CD14-positive monocyte (primary cell): ENCODE data around the gene PPP4R1. TPM values are rescaled to one million over a fixed set of nuclear protein-coding genes. Genes with fewer than 3 reads are reported as not detected.
A peak's percentile ranks its signal among the peaks of the same experiment; 100 is the strongest.

Experiments
- DNase-seq, 3 donors: peaks; one replicate each; pipeline ENCODE4 v3.0.0-alpha.2; 2011 to 2022
- H2AFZ ChIP-seq: 2 replicates; pipeline ENCODE4 v1.6.0; 2012; ENCODE audit warnings: mild to moderate bottlenecking, low read depth, low read length, inconsistent platforms; ENCODE audit not compliant: insufficient read depth, poor library complexity, severe bottlenecking
- H3K27ac ChIP-seq, 2 donors: 1 replicate in 1 of 2; 2 replicates in 1 of 2; pipeline ENCODE4 v1.5.1; 2012 to 2013; ENCODE audit warnings: low read length in 2 of 2, control low read depth in 1 of 2, inconsistent platforms in 1 of 2, low read depth in 1 of 2, mild to moderate bottlenecking in 1 of 2
- H3K27me3 ChIP-seq, 2 donors: one replicate each; pipeline versions ENCODE4 v1.6.0 to v1.6.1; 2011 to 2013; ENCODE audit warnings: low read length in 2 of 2; ENCODE audit not compliant: control insufficient read depth in 2 of 2, insufficient read depth in 2 of 2
- H3K36me3 ChIP-seq, 2 donors: replicated peaks in 1 of 2; 1 replicate in 1 of 2; 2 replicates in 1 of 2; pipeline versions ENCODE4 v1.5.1 to v1.6.1; 2012 to 2013; ENCODE audit warnings: low read length in 2 of 2, control low read depth in 1 of 2, inconsistent platforms in 1 of 2, mild to moderate bottlenecking in 1 of 2; ENCODE audit not compliant: insufficient read depth in 2 of 2, control insufficient read depth in 1 of 2
- H3K4me1 ChIP-seq, 2 donors: 1 replicate in 1 of 2; 2 replicates in 1 of 2; pipeline versions ENCODE4 v1.5.1 to v1.6.1; 2012 to 2013; ENCODE audit warnings: low read length in 2 of 2, control low read depth in 1 of 2, inconsistent platforms in 1 of 2, mild to moderate bottlenecking in 1 of 2, moderate library complexity in 1 of 2; ENCODE audit not compliant: insufficient read depth in 2 of 2, control insufficient read depth in 1 of 2
- H3K4me2 ChIP-seq: replicated peaks from 2 replicates; pipeline ENCODE3; 2012; ENCODE audit warnings: low read length, moderate library complexity, mild to moderate bottlenecking; ENCODE audit not compliant: poor library complexity, severe bottlenecking; ENCODE audit errors: extremely low read depth
- H3K4me3 ChIP-seq, 3 experiments: fragments of 200-600 bp in 1 of 3; sonication (generic) in 1 of 3; replicated peaks in 1 of 3; 1 replicate in 2 of 3; 2 replicates in 1 of 3; pipeline ENCODE4 v1.5.1; 2011 to 2013; ENCODE audit warnings: low read length in 3 of 3, mild to moderate bottlenecking in 3 of 3, control low read depth in 2 of 3, low read depth in 2 of 3, inconsistent platforms in 1 of 3, moderate library complexity in 1 of 3
- H3K79me2 ChIP-seq: 2 replicates; pipeline ENCODE4 v1.6.0; 2012; ENCODE audit warnings: mild to moderate bottlenecking, control low read depth, inconsistent platforms, low read length, moderate library complexity; ENCODE audit not compliant: insufficient read depth
- H3K9ac ChIP-seq: 2 replicates; pipeline ENCODE4 v1.6.0; 2017; ENCODE audit warnings: low read length, mild to moderate bottlenecking; ENCODE audit not compliant: insufficient read depth, poor library complexity, severe bottlenecking
- H3K9me3 ChIP-seq, 2 donors: replicated peaks in 1 of 2; 1 replicate in 1 of 2; 2 replicates in 1 of 2; pipeline versions ENCODE4 v1.5.1 to v1.6.1; 2012 to 2013; ENCODE audit warnings: low read length in 2 of 2, control low read depth in 1 of 2; ENCODE audit not compliant: control insufficient read depth in 1 of 2, insufficient read depth in 1 of 2
- H4K20me1 ChIP-seq: 2 replicates; pipeline ENCODE4 v1.6.0; 2012; ENCODE audit warnings: mild to moderate bottlenecking, low read length, control low read depth, moderate library complexity; ENCODE audit not compliant: insufficient read depth
- H3K27ac Mint-ChIP-seq, 7 donors: one replicate each; pipeline ENCODE4 v1.8.0; 2020; ENCODE audit warnings: mild to moderate bottlenecking in 7 of 7, mixed read lengths in 7 of 7, moderate library complexity in 6 of 7, inconsistent platforms in 2 of 7
- H3K27me3 Mint-ChIP-seq, 3 donors: one replicate each; pipeline ENCODE4 v1.8.0; 2021 to 2022; ENCODE audit warnings: low read depth in 3 of 3, mild to moderate bottlenecking in 3 of 3, mixed read lengths in 3 of 3, moderate library complexity in 3 of 3, inconsistent platforms in 1 of 3
- H3K36me3 Mint-ChIP-seq, 2 donors: one replicate each; pipeline ENCODE4 v1.8.0; 2020; ENCODE audit warnings: mixed read lengths in 2 of 2, inconsistent platforms in 1 of 2, mild to moderate bottlenecking in 1 of 2
- H3K4me1 Mint-ChIP-seq: one replicate; pipeline ENCODE4 v1.8.0; 2020; ENCODE audit warnings: mild to moderate bottlenecking, mixed read lengths
- H3K4me3 Mint-ChIP-seq, 2 donors: one replicate each; pipeline ENCODE4 v1.8.0; 2020; ENCODE audit warnings: mild to moderate bottlenecking in 2 of 2, mixed read lengths in 2 of 2, moderate library complexity in 1 of 2
- H3K9me3 Mint-ChIP-seq, 7 donors: one replicate each; pipeline ENCODE4 v1.8.0; 2020 to 2022; ENCODE audit warnings: mixed read lengths in 7 of 7, mild to moderate bottlenecking in 6 of 7, moderate library complexity in 6 of 7, inconsistent platforms in 2 of 7
- CTCF ChIP-seq: fragments of 200-600 bp; IDR thresholded peaks from one replicate; pipeline ENCODE4 v1.8.0; 2022; ENCODE audit warnings: antibody characterized with exemption, mild to moderate bottlenecking
- WGBS: methylation state at CpG from one replicate; pipeline ENCODE4 v1.1.5; 2013; ENCODE audit warnings: missing lambda C conversion rate; ENCODE audit not compliant: insufficient coverage; 5-methylcytosine and 5-hydroxymethylcytosine counted together
- intact Hi-C, 2 donors: fragments of 100-400 bp; cut with micrococcal nuclease; formaldehyde crosslinking; loops; one replicate each; pipeline versions ENCODE4 v1.15.0 to v1.15.1; 2023
- polyA plus RNA-seq, 3 donors: library from polyadenylated mRNA; depleted of rRNA in 1 of 3; unstranded in 2 of 3; stranded (reverse) in 1 of 3; fragments of 300-500 nt in 2 of 3; fragments of >200 nt in 1 of 3; fragmentation: Illumina TruSeq in 2 of 3; gene quantifications; 1 replicate in 2 of 3; 2 replicates in 1 of 3; pipeline ENCODE4 v1.2.3, GENCODE V29; 2012 to 2021

The PPP4R1 gene
- polyA plus RNA-seq, 3 donors = 22.0 to 45.3 (median 24.6) TPM

- Histone ChIP-seq H2AFZ (no peak overlapping the region), H3K9me3 (no peaks in the 10 kb centered on the region), H3K27ac (no peak overlapping the region), H3K4me3 (no peak overlapping the region), H3K27me3 (no peaks in the 10 kb centered on the region), H3K4me2 (no peak overlapping the region), H3K36me3 (peaks cover 29 to 50% of the 10 kb centered on the region in 2 donors), H3K9ac (no peak overlapping the region), H3K79me2 (peaks cover 32% of the 10 kb centered on the region), H4K20me1 (peaks cover 30% of the 10 kb centered on the region), H3K4me1 (no peaks in the 10 kb centered on the region)
- WGBS = 100% methylated on average over 2 of the region's 6 CpGs
- no peak for TF ChIP-seq CTCF
- Mint-ChIP-seq H3K36me3 (peaks cover 38 to 42% of the 10 kb centered on the region in 2 donors), H3K9me3 (no peaks in the 10 kb centered on the region), H3K27me3 (no peaks in the 10 kb centered on the region), H3K4me3 (no peak overlapping the region), H3K4me1 (peaks cover 1% of the 10 kb centered on the region), H3K27ac (no peak overlapping the region)
- no peak for DNase-seq
- intact Hi-C loops = loop anchor here in 1 of 2 donors (10.0 kb wide), 1 partner anchor 439 kb away; no protein-coding TSS in a partner anchor
These were observed 100.3 kb downstream of the PPP4R1 start for GRCh38 chr18:9513971-9514512.

GRCh38 chr18:9508446-9509025 lies 105.8 kb downstream of the PPP4R1 start:
- Mint-ChIP-seq H3K4me1 (peaks cover 4% of the 10 kb centered on the region), H3K27ac (peak overlapping the region in 1 of 7 donors; percentile 26), H3K27me3 (no peaks in the 10 kb centered on the region), H3K36me3 (peaks cover 10 to 14% of the 10 kb centered on the region in 2 donors), H3K9me3 (peaks cover under 1 to 3% (median 1%) of the 10 kb centered on the region in 7 donors), H3K4me3 (no peak overlapping the region)
- H3K27me3 ChIP-seq = no peaks in the 10 kb centered on the region
- intact Hi-C loops = no loop called here
- peaks cover under 1 to 2% of the 10 kb centered on the region in 2 donors for H3K9me3 ChIP-seq
- H4K20me1 ChIP-seq = peaks cover 51% of the 10 kb centered on the region
- peaks cover 86% of the 10 kb centered on the region for H3K79me2 ChIP-seq
- no peak for TF ChIP-seq CTCF
- no peak overlapping the region for H3K4me2 ChIP-seq
- no peak overlapping the region for H2AFZ ChIP-seq
- no CpG with 5 or more reads among the region's 2 CpGs for WGBS
- H3K36me3 ChIP-seq = peaks cover 8 to 13% of the 10 kb centered on the region in 2 donors
- H3K4me1 ChIP-seq = no peaks in the 10 kb centered on the region
- no peak overlapping the region for H3K27ac ChIP-seq
- H3K9ac ChIP-seq = no peak overlapping the region
- DNase-seq = no peak
- H3K4me3 ChIP-seq = no peak overlapping the region
